ENCODE measurements around the gene ITPR1. TPM values are rescaled to one million over a fixed set of nuclear protein-coding genes. Genes with fewer than 3 reads are reported as not detected.

Gene ITPR1
- total RNA-seq: 100 to 1,000 TPM; 210 to 261 (median 232) TPM

DNA sequence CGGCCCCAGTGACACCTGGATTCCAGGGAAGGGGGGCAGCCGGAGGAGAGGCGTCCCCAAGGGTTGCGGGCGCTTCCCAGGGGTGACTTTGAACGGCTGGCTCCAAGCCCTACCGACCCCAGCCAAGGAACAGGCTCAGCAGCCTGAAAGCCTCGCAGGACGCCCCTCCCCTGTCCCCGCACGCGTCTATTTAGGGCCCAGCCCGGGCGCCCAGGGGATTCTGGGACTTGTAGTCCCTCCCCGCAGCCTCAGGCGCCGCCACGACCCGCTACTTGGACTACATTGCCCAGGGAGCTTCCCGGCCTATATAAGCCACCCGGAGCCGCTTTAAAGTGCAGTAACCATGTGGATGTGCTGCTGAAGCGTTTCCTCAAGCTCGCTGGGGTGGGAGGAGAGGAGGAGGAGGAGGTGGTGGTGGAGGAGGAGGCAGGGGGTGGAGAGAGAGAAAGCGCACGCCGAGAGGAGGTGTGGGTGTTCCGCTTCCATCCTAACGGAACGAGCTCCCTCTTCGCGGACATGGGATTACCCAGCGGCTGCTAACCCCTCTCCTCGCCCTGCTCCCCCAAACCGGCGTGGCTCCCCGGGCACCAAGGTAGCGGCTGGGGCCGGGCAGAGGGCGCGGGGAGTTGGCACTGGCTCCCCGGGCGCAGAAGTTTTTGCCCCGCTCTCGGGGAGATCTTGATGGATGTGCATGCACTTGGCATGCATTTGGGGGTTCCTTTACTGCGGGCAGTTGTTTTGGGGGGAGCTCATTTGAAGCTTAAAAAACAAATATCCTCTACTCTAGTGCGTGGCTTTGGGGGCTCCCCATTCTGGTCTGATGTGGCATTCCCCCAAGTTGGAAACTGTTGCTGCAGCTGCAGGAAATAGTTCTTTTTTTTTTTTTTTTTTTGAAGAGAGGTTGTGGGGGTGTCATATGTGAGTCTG, at the start of gene ITPR1:
Gene ITPR1 (plus strand): TSS at position 335 of the 927 bp plus-strand sequence. CDS start 23,144 bp downstream, outside the sequence.
- Histone ChIP-seq H3K4me3 (replicated peaks in 1 of 3) (peak within 1 kb of the TSS; percentile 33 to 74 (median 57)), H3K4me1 (peaks cover 12 to 17% of the 10 kb centered on the region in 2 donors), H3K9me3 (no peaks in the 10 kb centered on the region), H3K27me3 (no peaks in the 10 kb centered on the region), H3K36me3 (no peaks in the 10 kb centered on the region), H3K27ac (peak within 1 kb of the TSS; percentile 72 to 87 (median 84))
- peak; percentile 99 for DNase-seq
- TF ChIP-seq, protein P1, sequence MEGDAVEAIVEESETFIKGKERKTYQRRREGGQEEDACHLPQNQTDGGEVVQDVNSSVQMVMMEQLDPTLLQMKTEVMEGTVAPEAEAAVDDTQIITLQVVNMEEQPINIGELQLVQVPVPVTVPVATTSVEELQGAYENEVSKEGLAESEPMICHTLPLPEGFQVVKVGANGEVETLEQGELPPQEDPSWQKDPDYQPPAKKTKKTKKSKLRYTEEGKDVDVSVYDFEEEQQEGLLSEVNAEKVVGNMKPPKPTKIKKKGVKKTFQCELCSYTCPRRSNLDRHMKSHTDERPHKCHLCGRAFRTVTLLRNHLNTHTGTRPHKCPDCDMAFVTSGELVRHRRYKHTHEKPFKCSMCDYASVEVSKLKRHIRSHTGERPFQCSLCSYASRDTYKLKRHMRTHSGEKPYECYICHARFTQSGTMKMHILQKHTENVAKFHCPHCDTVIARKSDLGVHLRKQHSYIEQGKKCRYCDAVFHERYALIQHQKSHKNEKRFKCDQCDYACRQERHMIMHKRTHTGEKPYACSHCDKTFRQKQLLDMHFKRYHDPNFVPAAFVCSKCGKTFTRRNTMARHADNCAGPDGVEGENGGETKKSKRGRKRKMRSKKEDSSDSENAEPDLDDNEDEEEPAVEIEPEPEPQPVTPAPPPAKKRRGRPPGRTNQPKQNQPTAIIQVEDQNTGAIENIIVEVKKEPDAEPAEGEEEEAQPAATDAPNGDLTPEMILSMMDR (IDR thresholded peaks at IDR 0.05): peak in 1 of 6 experiments; percentile 22
- TF ChIP-seq POLR2A (IDR thresholded peaks at IDR 0.05): peak; percentile 96 to 100
- WGBS, 2 donors: 1% methylated on average over 35 to 44 of the region's 47 CpGs
- intact Hi-C loops (cut with DNase I): loop anchor here (5.0 kb wide), 1 partner anchor 139 kb away; no protein-coding TSS in a partner anchor

DNA sequence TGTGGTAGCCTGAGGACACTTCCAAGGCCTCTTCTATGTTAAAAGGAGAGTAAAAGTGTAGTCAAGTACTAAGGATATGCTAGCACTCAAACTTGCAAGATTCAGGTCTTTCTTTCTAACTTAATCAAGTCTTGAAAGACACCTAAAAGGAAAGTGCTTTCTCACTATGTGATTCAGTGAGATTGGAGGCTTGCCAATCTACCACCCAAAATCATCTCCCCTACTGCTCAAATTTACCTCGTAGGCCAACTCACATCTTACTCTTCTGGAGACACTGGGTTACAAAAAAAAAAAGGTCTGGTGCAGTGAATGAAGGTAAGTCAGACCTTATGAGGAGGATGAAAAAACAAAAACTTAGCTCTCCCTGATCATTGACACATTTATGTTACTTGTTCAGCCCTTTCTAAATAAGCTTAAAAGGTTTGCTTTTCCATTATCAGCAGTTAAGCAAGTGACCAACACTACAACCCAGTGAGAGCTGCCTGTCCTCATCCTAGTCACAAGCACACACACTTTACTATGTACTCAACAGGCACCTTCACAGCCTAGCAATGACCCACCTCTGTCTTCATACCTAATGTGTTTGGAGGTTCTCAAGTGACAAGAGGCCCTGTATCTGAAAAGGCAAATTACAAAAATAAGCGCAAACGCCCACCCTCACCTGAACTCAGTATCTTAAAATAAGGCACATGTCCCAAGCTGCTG, 45.7 kb upstream of the ITPR1 start:
- no peak overlapping the region for H3K4me3 ChIP-seq (replicated peaks in 1 of 3)
- H3K4me1 ChIP-seq: no peaks in the 10 kb centered on the region
- peaks cover 4 to 7% of the 10 kb centered on the region in 2 donors for H3K36me3 ChIP-seq
- 91 to 93% methylated on average over 3 of the region's 3 CpGs for WGBS, 2 donors
- H3K9me3 ChIP-seq: no peaks in the 10 kb centered on the region
- no peaks in the 10 kb centered on the region for H3K27me3 ChIP-seq
- no peak for DNase-seq
- no peak for TF ChIP-seq POLR2A (IDR thresholded peaks at IDR 0.05)
- TF ChIP-seq, protein P1 (IDR thresholded peaks at IDR 0.05): no peak
- intact Hi-C loops (cut with DNase I): no loop called here
- no peak overlapping the region for H3K27ac ChIP-seq

DNA sequence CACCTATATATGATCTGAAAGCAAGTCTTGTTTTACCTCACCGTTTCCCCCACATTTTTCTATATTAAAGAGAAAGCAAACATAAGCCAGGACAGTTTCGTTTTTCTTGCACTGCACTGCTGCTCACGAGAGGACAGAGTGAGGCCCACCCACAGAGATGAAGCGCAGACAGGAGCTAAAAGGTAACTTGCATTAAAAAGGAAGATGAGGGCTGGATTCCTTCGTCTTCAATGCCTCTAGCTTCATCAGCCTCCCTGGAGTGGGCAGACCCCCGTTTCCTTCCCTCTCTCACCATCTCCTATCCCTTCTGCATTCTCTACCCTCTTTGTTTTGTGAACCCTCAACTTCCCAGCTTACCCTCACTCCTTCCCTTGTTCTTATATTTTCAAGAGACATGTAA, 45.0 kb upstream of the ITPR1 start:
- intact Hi-C loops (cut with DNase I): no loop called here
- peaks cover 4 to 7% of the 10 kb centered on the region in 2 donors for H3K36me3 ChIP-seq
- no peaks in the 10 kb centered on the region for H3K4me1 ChIP-seq
- no peaks in the 10 kb centered on the region for H3K9me3 ChIP-seq
- TF ChIP-seq, protein P1 (IDR thresholded peaks at IDR 0.05): no peak
- TF ChIP-seq POLR2A (IDR thresholded peaks at IDR 0.05): no peak
- H3K4me3 ChIP-seq (replicated peaks in 1 of 3): no peak overlapping the region
- DNase-seq: no peak
- no peak overlapping the region for H3K27ac ChIP-seq
- WGBS, 2 donors: 81 to 84% methylated on average over 6 of the region's 6 CpGs
- H3K27me3 ChIP-seq: no peaks in the 10 kb centered on the region

DNA sequence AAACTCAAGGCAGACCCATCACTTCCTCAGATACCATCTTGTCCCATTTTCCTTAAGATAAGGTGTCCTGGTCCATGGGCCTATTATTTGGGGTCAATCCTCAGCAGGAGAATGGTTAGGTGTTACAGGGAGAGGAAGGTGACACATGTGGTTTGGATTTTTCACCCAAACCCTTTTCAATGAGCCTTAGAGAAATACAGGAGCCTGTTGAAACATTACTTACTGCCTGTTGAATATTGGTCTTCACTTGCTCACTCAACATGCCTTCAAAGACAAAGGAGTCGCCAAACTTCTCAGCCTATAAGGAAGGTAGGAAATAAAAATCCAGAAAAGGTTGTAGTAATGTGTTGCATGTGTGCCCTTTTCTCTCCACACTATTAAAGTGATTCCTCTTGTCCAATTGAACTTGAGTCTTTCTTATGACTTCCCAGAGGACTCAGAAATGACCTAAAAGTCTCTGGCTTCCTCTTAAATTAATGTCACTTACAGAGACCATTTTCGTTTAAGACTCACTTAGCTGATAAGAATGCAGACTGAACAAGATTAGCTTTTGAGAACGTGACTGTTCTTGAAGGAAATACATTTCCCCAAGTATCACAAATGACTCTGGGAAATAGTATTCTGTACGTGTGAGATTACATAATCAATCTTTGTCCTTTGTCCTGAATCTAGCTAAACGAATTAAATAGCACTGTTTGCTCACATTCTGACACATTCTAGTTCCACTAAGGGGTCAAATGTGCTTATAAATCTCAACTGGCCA, 43.9 kb upstream of the ITPR1 start:
- intact Hi-C loops (cut with DNase I): no loop called here
- Histone ChIP-seq H3K27me3 (no peaks in the 10 kb centered on the region), H3K36me3 (peaks cover 4% of the 10 kb centered on the region in 2 donors), H3K9me3 (no peaks in the 10 kb centered on the region), H3K4me3 (replicated peaks in 1 of 3) (no peak overlapping the region), H3K4me1 (no peaks in the 10 kb centered on the region), H3K27ac (no peak overlapping the region)
- no peak for DNase-seq
- TF ChIP-seq, protein P1 (IDR thresholded peaks at IDR 0.05): no peak
- no peak for TF ChIP-seq POLR2A (IDR thresholded peaks at IDR 0.05)
- 80 to 89% methylated on average over 5 of the region's 5 CpGs for WGBS, 2 donors

All from thyroid gland (tissue), 4 donors.